ENCODE data around the gene SUGCT. TPM values are rescaled to one million over a fixed set of nuclear protein-coding genes. Genes with fewer than 3 reads are reported as not detected.

The SUGCT gene
- total RNA-seq, 2 experiments from 2014 or later, result not detected

DNA sequence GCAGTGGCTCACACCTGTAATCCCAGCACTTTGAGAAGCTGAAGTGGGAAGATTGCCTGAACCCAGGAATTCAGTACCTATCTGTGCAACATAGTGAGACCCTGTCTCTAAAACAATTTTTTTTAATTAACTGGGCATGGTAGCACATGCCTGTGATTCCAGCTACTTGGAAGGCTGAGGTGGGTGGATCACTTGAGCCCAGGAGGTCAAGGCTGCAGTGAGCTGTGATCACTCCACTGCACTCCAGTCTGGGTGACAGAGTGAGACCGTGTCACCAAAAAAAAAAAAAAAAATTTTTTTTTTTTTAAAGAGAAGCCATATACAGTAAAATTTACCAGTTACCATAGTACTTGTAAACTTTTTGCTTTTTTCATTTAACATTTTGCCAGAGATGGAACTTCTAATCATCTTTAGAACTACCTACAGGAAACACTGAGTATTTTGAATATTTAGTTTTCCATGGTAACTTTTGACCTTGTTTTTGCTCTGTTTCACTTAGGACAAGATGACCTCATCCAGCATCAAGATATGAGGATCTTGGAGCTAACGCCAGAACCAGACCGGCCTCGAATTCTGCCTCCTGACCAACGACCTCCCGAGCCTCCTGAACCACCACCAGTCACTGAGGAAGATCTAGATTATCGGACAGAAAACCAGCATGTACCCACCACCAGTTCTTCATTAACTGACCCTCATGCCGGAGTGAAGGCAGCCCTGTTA, 41.0 kb upstream of the SUGCT start:
- no peak for TF ChIP-seq EZH2phosphoT487 (IDR thresholded peaks at IDR 0.05; ENCODE audit: borderline replicate concordance, low read depth, low read length)
- TF ChIP-seq, protein P1, sequence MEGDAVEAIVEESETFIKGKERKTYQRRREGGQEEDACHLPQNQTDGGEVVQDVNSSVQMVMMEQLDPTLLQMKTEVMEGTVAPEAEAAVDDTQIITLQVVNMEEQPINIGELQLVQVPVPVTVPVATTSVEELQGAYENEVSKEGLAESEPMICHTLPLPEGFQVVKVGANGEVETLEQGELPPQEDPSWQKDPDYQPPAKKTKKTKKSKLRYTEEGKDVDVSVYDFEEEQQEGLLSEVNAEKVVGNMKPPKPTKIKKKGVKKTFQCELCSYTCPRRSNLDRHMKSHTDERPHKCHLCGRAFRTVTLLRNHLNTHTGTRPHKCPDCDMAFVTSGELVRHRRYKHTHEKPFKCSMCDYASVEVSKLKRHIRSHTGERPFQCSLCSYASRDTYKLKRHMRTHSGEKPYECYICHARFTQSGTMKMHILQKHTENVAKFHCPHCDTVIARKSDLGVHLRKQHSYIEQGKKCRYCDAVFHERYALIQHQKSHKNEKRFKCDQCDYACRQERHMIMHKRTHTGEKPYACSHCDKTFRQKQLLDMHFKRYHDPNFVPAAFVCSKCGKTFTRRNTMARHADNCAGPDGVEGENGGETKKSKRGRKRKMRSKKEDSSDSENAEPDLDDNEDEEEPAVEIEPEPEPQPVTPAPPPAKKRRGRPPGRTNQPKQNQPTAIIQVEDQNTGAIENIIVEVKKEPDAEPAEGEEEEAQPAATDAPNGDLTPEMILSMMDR (conservative IDR thresholded peaks at IDR 0.05; ENCODE audit: low read length), result no peak
- BruUV-seq (replicated peaks), result no TSS peak
- peaks cover 87% of the 10 kb centered on the region for H3K36me3 ChIP-seq (ENCODE audit: insufficient read depth, low read length)
- ChIA-PET CTCF (ENCODE audit: unreplicated experiment) (no interaction called here), POLR2A (no interaction called here)
- H3K4me2 ChIP-seq (ENCODE audit: low read length), result no peak overlapping the region
- no peak overlapping the region for H3K4me3 ChIP-seq (ENCODE audit: low read depth, low read length, poor library complexity, severe bottlenecking)
- no peak overlapping the region for H2AFZ ChIP-seq (ENCODE audit: low read length)
- no peaks in the 10 kb centered on the region for H3K4me1 ChIP-seq (ENCODE audit: insufficient read depth, low read length, poor library complexity, severe bottlenecking)
- H3K79me2 ChIP-seq (ENCODE audit: insufficient read depth, low read depth, low read length), result no peaks in the 10 kb centered on the region
- H3K9me2 ChIP-seq (ENCODE audit: insufficient read depth, low read length), result no peaks in the 10 kb centered on the region
- no peaks in the 10 kb centered on the region for H3K9me3 ChIP-seq (ENCODE audit: low read length)
- intact Hi-C loops (cut with micrococcal nuclease; ENCODE audit: unreplicated experiment), result no loop called here
- no peak overlapping the region for H3K27ac ChIP-seq (ENCODE audit: low read depth, low read length, poor library complexity, severe bottlenecking)
- no peak for DNase-seq (ENCODE audit: low spot score)
- 0 out of 2 replicates have a peak, but pooled peaks cover 4% of the 10 kb centered on the region for H4K20me1 ChIP-seq (ENCODE audit: insufficient read depth, low read length)

DNA sequence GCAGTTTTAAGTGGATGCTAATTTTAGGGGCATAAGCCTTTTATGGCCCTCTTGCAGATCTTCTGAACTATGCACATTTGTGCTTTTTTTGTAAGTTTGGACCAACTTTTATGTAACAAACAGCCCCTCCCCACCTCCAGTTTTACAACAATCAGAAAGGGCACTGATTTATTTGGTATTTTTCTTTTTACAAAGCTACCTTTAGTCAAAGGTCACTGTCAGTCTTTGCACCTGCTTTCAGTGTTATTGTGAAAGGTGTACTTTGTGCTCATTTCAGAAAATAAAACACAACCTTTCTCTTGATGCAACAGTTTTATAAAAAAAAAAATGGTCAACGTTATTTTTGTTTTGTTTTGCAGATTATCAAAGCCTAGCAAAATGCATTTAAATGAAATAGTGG, 39.6 kb upstream of the SUGCT start:
- Histone ChIP-seq H3K79me2 (ENCODE audit: insufficient read depth, low read depth, low read length) (no peaks in the 10 kb centered on the region), H3K27ac (ENCODE audit: low read depth, low read length, poor library complexity, severe bottlenecking) (no peak overlapping the region), H2AFZ (ENCODE audit: low read length) (no peak overlapping the region), H3K9me2 (ENCODE audit: insufficient read depth, low read length) (no peaks in the 10 kb centered on the region), H3K4me2 (ENCODE audit: low read length) (no peak overlapping the region), H3K9me3 (ENCODE audit: low read length) (no peaks in the 10 kb centered on the region), H4K20me1 (ENCODE audit: insufficient read depth, low read length) (0 out of 2 replicates have a peak, but pooled peaks cover 4% of the 10 kb centered on the region), H3K4me1 (ENCODE audit: insufficient read depth, low read length, poor library complexity, severe bottlenecking) (no peaks in the 10 kb centered on the region), H3K4me3 (ENCODE audit: low read depth, low read length, poor library complexity, severe bottlenecking) (no peak overlapping the region), H3K36me3 (ENCODE audit: insufficient read depth, low read length) (peaks cover 74% of the 10 kb centered on the region)
- TSS peak; percentile 50 for BruUV-seq (replicated peaks)
- CTCF ChIA-PET (ENCODE audit: unreplicated experiment), result no interaction called here
- TF ChIP-seq, protein P1 (conservative IDR thresholded peaks at IDR 0.05; ENCODE audit: low read length), result no peak
- TF ChIP-seq EZH2phosphoT487 (IDR thresholded peaks at IDR 0.05; ENCODE audit: borderline replicate concordance, low read depth, low read length), result no peak
- POLR2A ChIA-PET, result interaction anchor here (0.7 kb wide), 1 partner anchor 1011 kb away, joined by 3 read pairs; no protein-coding TSS in a partner anchor
- intact Hi-C loops (cut with micrococcal nuclease; ENCODE audit: unreplicated experiment), result no loop called here
- no peak for DNase-seq (ENCODE audit: low spot score)

DNA sequence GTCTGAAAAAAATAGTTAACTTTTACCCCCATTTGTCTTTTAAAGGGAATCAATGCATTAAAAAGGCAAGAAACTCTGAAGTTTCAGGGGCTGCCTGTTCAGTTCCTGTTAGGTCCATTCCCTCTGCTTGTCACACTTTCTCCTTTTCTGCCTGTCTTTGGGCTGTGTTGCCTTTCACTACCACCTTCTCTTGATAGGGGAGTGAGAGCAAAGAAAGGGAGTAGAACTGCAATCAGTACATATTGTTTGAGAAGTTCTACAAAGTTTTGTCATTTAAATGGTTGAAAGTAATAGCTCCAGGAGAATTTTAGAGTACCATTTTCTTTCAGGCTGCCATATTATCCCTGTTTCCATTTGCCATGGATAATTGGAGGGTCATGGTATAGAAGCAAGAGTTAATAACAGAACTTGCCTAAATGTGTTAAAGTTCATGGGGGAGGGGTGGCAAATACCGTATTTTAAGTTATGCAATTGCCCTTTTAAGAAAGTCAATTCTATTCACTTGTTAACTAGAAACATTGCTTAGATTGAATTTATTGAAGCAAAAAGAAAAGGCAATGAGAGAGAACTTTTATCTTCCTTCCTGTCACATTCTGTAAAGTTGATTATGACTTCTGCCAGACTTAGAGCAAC, 39.0 kb upstream of the SUGCT start:
- Histone ChIP-seq H2AFZ (ENCODE audit: low read length) (no peak overlapping the region), H3K9me3 (ENCODE audit: low read length) (no peaks in the 10 kb centered on the region), H3K4me2 (ENCODE audit: low read length) (no peak overlapping the region), H3K36me3 (ENCODE audit: insufficient read depth, low read length) (peaks cover 70% of the 10 kb centered on the region), H3K79me2 (ENCODE audit: insufficient read depth, low read depth, low read length) (no peaks in the 10 kb centered on the region), H3K27ac (ENCODE audit: low read depth, low read length, poor library complexity, severe bottlenecking) (no peak overlapping the region), H3K4me3 (ENCODE audit: low read depth, low read length, poor library complexity, severe bottlenecking) (no peak overlapping the region), H3K4me1 (ENCODE audit: insufficient read depth, low read length, poor library complexity, severe bottlenecking) (no peaks in the 10 kb centered on the region), H4K20me1 (ENCODE audit: insufficient read depth, low read length) (0 out of 2 replicates have a peak, but pooled peaks cover 4% of the 10 kb centered on the region), H3K9me2 (ENCODE audit: insufficient read depth, low read length) (no peaks in the 10 kb centered on the region)
- TF ChIP-seq, protein P1 (conservative IDR thresholded peaks at IDR 0.05; ENCODE audit: low read length), result no peak
- TF ChIP-seq EZH2phosphoT487 (IDR thresholded peaks at IDR 0.05; ENCODE audit: borderline replicate concordance, low read depth, low read length), result no peak
- BruUV-seq (replicated peaks), result no TSS peak
- POLR2A ChIA-PET, result interaction anchor here (0.7 kb wide), 1 partner anchor 1010 kb away, joined by 3 read pairs; no protein-coding TSS in a partner anchor
- no peak for DNase-seq (ENCODE audit: low spot score)
- intact Hi-C loops (cut with micrococcal nuclease; ENCODE audit: unreplicated experiment), result no loop called here
- CTCF ChIA-PET (ENCODE audit: unreplicated experiment), result no interaction called here

All from OCI-LY7 (cell line).